ENCODE data around the gene RASA3.

RASA3 gene

DNA sequence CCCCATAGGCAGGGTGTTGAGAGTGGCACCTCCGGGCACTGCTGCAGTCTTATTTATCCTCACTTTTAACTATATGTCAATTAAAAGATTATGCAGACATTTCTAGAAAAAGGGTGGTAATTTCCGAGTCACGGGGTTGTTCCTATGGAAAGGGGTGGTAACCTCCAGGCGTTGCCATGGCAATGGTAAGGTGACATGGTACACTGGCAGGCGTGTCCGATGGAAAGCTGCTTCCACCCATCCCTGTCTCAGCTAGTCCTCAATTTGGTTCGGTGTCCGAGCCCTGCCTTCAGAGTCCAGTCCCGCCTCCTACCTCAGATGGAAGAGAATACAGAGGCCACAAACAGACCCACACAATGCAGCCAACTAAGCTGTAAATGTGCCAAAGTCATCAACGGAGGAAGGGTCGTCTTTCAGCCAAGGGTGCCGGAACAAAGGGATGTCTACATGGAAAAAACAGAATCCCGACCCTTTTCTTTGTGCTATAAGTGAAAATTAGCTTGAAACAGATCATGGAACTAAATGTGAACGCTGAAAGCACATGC is 85.9 kb downstream of the RASA3 start:
- no peak for DNase-seq

DNA sequence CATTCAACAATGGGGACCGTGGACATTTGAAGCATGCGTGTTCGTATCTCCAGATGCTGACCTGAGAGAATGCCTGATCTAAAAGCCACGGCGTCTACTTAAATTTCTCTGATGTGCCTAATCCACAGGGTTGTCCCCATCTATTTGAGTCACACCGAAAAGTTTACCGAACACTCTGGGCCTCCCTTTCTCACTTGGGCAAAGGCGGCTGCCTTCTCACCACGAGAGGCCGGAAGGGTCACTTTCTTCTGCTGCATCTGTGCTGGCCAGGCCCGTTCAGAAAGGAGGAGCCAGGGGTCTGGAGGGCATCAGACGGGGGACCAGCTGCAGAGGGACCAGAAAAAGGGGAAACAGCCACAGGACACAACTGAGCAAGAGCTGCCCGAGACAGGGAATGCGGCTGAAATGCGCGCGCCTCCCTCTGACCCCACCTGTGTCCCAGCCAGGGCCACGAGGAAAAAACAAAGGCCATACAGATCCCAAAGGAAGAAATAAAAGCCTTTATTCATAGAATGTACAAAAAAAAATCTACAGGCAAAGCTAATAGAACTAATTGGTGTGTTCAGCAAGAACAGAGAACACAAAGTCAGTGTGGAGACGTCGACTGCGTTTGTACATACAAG is 87.2 kb downstream of the RASA3 start:
- no peak for DNase-seq

DNA sequence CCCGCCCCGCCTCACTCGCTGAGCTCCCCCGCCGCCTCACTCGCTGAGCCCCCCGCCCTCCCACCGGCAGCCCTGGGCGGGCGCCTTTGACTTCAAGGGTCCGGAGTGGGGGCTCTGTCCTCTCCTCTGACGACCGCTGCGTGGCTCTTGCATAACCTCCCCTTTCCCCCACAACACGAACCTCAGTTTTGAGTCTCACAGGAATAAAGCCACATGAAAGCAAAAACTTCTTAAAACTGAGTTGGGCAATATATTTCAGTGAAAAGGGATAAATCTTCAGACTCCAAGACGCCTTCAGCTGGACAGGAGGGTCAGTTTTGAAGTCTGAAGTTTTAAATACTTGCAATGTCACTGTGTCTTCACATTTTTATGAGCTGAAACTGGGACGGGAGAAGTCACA is 87.9 kb downstream of the RASA3 start:
- DNase-seq = no peak

DNA sequence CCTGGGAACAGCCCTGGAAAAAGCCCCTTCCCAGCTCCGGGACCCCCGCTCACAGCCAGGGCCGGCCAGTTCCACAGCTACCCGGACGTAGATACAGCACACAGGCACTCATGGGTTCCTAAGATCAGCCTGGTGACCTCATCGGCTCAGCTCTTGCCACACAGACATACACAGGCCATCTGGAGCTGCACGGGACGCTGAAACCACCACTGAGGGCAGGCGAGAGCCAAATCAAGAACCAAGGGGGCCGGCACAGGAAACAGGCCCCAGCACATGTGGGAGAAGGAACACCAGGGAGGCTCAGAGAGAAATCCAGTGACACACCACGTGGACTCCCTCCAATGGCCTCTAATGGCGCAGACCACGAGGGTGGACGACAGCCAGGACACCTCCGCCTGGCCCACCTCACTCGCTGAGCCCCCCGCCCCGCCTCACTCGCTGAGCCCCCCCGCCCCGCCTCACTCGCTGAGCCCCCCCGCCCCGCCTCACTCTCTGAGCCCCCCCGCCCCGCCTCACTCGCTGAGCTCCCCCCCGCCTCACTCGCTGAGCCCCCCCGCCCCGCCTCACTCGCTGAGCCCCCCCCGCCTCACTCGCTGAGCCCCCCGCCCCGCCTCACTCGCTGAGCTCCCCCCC is 88.9 kb downstream of the RASA3 start:
- DNase-seq = no peak

DNA sequence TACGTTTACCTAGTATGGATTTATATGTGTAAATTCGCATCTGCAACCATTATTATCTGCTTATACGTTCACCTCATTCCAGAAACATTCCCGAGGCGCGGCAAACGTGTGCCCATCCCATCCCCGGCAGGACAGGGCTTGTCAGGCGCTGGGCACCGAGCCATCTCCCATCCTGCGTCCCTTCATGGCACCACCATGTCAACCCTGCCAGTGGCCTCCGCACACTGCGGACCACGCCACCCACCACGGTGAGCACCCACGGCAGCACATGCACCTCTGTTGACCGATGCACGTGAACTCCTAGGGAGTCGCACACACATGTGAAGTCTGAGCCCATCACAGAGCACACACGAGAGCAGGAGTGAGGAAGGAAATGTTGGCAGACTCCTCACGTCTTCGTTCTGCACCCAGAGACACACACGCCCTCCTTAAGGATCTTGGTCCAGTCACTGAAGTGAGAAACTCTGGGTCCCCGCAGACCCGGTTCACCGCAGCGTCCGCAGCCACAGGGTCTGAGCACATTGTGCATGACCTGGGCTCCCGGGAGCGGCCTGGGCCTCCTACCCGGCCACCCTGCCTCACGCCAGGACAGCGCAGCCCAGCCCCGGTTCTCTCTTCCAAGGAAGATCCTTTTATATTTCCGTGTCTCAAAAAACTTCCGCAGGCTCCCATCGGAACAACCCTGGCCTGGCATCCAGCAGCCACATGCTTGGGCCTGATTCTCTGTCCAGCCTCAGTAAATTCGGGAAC is 90.2 kb downstream of the RASA3 start:
- no peak for DNase-seq

DNA sequence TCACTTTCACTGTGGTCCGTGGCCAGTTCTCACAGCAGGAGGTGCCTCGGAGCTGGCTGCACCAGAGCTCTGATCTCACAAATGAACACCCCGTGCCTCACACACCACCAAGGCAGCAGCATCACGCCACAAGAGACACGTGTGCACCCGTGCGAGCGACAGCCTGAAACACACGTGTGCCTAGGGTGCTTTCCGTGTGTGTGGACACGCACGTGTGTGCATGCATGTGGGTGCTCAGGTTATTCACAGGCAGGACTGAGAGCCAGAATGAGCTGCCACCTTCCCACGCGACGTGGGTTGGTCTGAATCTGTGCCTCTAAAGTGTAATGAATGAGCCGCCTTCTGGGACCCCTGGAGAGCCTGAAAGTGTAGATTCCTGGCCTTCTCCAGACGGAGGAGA is 90.9 kb downstream of the RASA3 start:
- no peak for DNase-seq

DNA sequence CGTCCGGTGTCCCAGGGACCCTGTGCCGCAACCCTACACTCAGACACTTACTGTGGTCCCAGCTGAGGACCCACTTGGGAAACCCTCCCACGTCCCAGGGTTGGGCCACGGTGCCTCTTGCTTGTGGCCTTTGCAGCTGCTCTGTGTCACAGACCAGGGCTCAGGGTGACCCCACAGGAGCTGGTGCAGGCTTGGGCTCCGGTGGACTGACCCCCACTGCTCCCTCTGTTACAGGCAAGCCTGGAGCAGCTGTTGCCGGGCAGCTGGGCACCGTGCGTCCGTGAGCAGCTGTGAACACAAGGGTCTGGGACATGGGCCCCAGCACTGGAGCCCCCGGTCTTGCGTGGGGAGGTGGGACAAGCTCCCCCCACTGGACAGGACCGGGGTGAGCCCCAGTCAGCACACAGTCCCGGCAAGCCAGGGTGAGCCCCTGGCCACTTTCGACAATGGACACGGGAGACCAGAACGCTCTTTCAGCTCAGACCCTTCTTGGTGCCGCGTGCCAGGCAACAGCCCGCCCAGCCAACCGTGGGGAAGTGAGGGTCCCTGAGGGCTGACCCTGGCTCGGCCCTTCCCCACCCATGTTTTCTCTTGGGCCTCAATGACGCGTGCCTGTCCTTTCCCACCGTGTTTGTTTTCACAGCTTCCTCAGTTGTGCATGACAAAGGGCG is 92.8 kb downstream of the RASA3 start:
- no peak for DNase-seq

DNA sequence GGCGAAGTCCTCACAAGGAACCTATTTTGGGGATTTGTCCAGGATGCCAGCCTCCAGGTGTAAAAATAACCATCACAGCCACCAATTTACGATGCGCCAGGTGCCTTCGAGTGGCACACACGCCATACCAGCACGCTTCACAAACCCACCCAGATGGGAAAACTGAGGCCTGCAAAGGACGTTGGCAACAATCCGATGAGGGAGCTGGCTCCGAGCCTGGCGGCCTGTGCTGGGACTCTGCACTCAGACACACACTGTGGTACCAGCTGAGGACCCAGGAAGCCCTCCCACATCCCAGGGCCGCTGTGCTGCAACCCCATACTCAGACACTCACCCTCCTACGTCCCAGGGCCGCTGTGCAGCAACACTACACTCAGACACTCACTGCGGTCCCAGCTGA is 93.5 kb downstream of the RASA3 start:
- no peak for DNase-seq

DNA sequence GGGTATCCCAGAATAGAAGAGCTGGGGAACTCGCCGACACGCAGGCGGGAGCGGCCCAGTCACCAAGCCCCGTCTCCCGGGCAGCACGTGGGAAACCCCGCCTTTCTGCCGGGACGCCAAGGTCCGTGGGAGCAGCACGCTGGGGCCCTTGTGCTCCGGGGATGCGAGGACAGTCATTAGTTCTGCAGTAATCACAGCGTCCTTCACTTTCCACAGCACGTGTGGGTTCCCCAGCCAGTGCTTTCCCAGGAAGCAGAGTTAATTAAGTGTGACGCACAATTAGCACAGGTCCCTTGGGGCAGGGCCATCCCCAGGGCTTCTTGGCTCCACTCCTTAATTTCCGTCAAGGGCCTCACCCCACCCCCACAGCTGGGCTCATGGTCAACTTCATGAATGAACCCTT is 94.2 kb downstream of the RASA3 start:
- no peak for DNase-seq

DNA sequence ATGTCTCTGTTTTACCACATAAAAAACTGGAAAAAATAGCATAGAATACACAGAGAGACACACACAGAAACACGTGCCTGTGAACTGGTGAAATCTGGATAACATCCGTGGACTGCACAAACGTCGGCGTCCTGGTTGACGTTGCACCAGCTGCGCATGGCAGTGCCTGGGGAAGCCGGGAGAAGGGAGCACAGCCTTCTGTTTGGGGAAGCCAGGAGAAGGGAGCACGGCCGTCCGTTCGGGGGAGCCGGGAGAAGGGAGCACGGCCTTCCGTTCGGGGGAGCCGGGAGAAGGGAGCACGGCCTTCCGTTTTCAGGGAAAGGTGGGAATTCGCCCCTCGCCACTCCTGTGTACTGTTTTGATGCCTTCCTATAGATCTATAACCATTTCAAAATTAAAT is 94.7 kb downstream of the RASA3 start:
- DNase-seq = no peak

DNA sequence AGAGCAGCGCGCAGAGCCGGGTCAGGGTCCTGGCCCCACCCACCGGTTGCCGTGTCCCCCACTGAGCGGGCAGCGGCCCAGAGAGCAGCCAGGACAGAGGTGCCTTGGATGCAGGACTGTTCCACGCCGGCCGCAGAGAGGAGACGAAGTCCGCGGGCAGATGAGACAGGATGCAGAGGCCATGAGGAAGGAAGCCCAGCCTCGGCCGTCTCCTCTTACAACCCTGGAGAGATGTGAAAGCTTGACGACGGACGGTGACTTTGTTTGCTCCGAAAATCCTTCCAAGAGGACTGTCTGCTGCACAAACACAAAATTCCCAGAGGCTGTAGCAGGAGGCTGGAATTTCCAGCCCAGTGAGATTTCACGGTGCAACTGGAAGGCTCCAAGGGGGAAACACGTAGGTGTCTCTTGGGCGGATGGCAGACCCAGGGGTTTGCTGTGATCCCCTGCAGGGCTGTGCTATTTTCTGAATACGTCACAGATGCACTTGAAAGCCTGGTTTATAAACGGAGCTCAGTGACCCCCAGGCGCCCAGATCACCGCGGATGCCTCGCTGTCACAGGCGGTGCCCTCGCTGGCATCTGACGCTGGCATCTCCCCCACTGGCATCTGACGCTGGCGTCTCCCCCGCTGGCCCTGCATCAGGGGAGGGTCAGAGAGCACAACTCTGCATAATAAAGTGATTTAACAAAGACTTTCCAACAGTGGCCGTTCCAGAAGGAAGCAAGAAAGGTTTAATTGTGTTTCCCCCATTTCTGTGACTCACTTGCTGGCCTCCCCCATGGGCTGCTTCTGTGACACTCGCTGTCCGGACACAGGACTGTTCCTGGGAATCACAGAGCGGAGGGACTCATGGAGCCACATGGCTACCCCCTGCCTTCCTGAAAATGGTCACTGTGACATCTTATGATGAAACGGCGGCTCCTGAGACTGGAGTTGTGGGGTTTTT is 96.6 kb downstream of the RASA3 start:
- DNase-seq = no peak

DNA sequence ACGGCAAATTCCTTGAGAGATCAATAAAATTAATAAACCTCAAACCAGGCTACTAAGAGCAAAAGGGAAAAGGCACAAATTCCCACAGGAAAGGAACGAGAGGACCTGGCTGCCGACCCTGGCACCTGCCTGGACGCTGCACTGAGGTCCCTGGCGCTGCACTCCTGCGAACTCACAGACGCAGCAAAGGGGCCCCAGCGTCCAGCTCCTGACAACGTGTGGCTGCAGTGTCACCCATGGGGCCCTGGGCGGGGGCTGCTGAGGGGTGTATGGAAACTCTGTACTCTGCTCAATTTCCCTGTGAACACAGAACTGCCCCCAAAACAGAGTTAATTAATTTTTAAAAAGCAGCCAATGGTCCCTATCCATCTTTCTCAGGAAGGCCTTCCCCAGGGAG is 97.2 kb downstream of the RASA3 start:
- no peak for DNase-seq

DNA sequence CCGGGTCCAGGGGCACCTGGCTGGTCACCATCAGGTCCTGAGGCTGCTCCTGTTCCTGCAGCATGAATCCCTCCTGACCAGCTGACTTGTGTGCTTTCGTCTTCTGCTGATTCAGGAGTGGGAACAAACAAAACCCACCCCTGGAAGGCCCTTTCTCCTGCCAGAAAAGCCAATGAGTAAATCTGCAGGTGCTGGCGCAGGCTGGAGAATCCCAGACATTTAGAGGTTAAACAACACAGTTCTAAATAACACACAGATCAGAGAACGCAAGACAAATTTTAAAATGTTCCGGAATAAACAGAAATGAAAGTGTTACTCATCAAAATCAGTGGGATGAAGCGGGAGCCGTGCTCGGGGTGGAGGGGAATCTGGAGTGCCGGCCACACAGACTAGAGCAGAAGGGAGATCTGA is 97.9 kb downstream of the RASA3 start:
- no peak for DNase-seq

DNA sequence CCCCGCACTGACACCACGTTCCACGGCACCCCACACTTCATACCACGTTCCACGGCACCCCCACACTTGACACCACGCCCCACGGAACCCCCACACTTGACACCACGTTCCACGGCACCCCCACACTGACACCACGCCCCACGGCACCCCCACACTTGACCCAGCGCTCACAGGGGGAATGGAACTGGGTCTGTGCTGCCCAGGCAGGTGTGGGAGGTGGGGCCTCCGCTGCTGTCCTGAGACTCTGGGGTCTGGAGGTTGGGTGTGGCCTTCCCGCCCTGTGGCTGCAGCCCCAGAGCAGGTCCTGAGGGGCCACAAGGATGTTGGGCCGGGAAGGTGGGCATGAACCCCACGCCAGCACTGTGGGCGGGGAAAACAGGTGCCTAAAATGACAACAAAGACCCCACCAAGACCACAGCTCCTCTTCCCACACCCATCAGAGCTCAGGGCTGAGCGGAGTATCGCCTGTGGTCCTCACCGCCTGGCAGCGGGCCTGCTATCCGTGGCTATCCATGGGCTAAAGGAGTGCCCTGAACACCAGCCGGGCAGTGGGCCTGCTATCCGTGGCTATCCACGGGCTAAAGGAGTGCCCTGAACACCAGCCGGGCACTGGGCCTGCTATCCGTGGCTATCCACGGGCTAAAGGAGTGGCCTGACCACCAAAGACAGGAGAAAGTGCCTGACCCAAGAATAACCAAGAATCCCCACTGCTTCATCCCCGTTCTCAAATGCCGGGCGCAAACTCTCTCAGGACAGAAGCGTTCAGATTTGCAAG is 98.7 kb downstream of the RASA3 start:
- no peak for DNase-seq

DNA sequence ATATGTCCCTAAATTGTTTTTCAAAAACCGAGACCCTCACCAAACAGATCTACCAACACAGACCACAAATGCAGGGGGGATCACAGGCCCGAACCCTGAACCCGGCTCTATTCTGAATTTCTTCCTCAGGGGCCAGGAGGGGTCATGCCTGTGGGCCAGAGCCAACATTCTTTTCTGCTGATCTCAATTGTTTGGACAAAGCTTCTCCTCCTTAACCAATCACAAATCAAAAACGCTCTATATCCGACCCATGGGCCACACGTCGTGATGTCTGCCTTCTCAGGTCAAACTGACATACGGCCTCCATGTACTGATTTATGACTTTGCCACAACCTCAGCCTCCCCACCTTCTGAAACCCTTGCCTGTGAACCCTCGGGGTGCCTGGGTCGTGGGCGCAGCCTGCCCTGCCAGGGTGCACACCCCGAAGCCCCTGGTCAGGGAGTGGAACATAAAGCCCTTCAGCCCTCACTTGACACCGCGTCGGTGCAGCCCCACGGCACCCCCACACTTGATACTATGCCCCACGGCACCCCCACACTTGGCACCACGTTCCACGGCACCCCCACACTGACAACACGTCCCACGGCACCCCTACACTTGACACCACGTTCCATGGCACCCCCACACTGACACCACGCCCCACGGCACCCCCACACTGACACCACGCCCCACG is 100.2 kb downstream of the RASA3 start:
- DNase-seq = no peak

DNA sequence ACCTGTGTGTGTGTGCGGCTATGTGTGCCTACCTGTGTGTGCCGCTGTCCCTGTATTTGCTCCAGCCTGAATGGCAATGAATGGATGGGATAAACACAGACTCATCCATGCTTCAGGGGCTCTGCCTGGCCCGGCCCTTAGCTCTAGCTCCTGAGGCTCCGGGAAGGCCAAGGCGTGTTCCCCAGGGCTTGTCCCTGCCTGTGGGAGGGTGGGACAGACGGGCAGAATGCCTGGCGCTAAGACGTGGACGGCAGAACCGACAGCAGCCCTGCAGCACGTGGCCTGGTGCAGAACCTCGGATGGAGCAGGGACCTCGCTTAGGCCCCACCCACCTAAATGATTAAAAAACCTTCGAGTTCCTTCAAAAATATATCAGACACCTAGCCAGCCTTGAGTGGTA is 100.8 kb downstream of the RASA3 start:
- DNase-seq = no peak

DNA sequence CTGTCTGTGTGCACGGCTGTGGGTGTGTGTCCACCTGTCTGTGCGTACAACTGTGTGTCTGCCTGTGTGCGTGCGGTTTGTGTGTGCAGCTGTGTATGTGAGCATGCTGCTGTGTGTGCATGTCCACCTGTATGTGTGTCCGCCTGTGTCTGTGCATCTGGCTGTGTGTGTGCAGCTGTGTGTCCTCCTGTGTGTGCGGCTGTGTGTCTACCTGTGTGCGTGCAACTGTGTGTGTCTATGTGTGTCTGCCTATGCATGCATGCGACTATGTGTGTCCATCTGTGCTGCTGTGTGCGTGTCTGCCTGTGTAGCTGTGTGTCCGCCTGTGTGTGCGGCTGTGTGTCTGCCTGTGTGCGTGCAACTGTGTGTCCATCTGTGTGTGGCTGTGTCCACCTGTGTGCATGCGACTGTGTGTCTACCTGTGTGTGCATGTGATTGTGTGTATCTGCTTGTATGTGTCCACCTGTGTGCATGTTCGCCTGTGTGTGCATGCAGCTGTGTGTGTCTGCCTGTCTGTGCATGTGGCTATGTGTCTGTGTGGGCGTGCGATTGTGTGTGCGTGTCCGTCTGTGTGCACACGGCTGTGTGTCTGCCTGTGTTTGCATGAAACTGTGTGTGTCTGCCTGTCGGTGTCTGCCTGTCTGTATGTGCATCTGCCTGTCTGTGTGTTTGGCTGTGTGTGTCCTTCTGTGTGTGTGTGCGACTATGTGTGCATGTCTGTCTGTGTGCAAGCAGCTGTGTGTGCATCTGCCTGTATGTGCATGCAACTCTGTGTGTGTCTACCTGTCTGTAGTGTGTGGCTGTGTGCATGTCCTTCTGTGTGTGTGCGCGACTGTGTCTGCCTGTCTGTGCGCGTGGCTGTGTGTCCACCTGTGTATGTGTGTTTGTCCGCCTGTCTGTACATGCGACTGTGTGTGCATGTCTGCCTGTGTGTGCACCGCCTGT is 101.5 kb downstream of the RASA3 start:
- no peak for DNase-seq

DNA sequence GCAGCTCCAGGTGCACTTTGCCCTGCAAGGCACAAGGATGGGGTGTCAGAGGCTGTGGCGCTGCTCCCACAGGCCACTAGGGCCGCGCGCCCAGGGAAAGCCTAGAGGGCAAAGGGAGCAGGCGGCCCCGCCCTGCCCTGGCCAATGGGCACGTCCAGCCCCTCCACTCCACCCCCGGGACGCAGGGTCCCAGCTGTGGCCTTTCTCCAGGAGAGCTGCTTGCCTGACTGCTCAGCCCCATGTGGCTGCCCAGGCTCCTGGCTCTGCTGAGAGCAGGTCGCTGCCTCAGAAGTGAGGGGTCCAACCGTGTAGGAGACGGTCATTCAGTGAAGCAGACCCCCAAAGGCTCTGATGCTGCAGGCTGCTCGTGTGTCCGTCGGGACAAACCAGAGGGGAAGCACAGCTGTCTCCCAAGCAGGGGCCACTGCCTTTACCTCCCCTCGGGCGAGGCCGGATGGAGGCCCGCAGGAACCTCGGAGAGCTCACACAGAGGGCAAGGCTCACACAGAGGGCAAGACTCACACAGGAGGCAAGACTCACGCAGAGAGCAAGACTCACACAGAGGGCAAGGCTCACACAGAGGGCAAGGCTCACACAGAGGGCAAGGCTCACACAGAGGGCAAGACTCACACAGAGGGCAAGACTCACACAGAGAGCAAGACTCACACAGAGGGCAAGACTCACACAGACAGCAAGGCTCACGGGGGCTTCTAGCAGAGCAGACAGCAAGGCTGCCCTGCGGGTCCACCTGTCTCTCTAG is 102.4 kb downstream of the RASA3 start:
- DNase-seq = no peak

DNA sequence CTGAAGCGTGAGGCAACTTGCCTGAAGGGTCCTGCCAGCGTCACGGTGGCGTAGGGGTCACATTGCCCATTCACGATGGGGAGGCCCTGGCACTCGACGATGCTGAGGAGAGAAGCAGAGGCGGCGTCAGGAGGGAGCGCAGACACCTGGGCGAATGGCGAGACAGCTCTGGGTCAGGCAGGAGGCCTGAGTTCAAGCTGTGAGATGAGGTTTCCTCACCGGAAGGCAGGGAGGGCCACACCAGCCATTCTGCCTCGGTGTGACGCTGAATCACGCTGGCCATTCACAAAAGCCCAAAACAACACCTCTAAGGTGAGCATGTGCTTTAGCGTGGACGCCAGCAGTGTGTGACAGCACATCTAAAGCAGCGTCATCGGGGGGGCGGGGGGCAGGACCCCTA is 104.6 kb downstream of the RASA3 start:
- no peak for DNase-seq

All from stimulated activated CD4-positive, alpha-beta T cell treated with anti-CD3 and anti-CD28 coated beads, Interleukin-2, amount 100 ng/mL, for 48 hours (primary cell).